Activated naive CD4-positive, alpha-beta T cell (primary cell): ENCODE results near the gene SSRP1.
"Not testable (repeated sequence)": the region's sequence is repeated elsewhere in the genome, so short reads cannot be mapped to it uniquely, and the experiment has no call there.

Experiments
- DNase-seq, 4 experiments: peaks; one replicate each; lab custom pipeline; 2025; lab: John Stamatoyannopoulos, UW

The SSRP1 gene, protein sequence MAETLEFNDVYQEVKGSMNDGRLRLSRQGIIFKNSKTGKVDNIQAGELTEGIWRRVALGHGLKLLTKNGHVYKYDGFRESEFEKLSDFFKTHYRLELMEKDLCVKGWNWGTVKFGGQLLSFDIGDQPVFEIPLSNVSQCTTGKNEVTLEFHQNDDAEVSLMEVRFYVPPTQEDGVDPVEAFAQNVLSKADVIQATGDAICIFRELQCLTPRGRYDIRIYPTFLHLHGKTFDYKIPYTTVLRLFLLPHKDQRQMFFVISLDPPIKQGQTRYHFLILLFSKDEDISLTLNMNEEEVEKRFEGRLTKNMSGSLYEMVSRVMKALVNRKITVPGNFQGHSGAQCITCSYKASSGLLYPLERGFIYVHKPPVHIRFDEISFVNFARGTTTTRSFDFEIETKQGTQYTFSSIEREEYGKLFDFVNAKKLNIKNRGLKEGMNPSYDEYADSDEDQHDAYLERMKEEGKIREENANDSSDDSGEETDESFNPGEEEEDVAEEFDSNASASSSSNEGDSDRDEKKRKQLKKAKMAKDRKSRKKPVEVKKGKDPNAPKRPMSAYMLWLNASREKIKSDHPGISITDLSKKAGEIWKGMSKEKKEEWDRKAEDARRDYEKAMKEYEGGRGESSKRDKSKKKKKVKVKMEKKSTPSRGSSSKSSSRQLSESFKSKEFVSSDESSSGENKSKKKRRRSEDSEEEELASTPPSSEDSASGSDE

DNA sequence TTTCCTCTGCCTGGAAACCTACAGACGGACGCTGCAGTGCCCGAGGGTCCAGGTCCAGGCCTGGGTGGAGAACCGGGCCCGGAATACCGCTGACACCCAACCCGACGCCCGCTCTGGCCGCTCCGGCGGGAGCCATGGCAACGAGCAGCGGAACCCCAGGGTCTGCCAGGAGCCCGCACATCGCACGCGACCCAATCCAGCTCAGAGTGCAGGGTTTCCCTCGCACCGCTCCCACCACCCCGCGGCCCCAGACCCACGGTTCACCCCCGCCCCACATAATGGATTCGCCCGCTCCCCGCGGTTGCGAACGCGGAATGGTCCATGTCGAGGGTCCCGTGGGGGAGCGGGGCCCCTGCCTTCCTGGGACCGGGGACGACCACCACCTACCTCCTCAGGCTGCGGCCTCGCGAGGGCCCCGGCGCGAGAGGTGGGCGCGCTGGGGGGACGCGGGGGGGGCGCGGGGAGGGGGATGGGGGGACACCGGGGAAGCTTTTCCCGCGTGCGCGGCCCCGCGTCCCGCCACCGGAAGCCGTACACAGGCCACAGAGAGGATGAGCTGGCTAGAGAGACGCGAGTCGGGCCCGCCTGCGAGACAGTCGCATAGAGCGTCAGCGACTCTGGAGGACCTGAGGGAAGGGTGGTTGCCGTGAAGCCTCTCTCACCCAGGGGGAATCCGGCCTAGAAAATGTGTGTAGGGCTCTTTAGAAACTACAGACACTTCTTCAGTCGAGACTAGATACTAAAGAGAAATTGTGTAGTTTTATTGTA lies at the start of gene SSRP1:
TSS of gene SSRP1 (minus strand) at position 550 of the 768 bp plus-strand sequence. CDS start 771 bp downstream, outside the sequence.
- peak; percentile 58 to 82 (median 69) for DNase-seq

- DNase-seq = no peak
Observed at GRCh38 chr11:57380975-57381374, 45.3 kb upstream of the SSRP1 start, which contains the start of gene PRG3. Gene PRG3, minus strand, starts transcription at chr11:57381150. Its CDS starts 442 bp downstream, at chr11:57380708.

- no peak for DNase-seq
Observed at GRCh38 chr11:57379732-57380131, 44.0 kb upstream of the SSRP1 start.

GRCh38 chr11:57378186-57378585 lies 42.5 kb upstream of the SSRP1 start:
- DNase-seq = no peak

DNA sequence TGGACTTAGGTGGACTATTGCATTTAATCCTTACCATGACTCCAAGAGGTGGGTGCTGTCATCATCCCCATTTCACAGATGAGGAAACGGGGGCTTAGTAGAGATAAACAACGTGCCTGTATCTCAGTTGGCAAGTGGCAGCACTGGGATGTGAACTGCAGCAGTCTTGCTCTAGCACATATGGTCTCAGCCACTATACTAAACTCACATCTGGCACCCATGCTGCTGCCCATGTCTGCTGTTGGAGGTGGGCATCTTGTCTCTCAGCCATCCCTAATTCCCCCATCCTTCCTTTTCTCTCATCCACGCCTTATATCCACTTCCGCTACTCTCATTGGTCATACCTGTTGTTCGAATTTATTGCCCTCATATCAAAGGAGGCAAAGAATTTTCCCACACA lies 41.4 kb upstream of the SSRP1 start:
- DNase-seq = no peak

GRCh38 chr11:57376095-57377090 lies 40.7 kb upstream of the SSRP1 start:
- no peak for DNase-seq

GRCh38 chr11:57375490-57375889 lies 39.8 kb upstream of the SSRP1 start:
- DNase-seq = no peak

DNA sequence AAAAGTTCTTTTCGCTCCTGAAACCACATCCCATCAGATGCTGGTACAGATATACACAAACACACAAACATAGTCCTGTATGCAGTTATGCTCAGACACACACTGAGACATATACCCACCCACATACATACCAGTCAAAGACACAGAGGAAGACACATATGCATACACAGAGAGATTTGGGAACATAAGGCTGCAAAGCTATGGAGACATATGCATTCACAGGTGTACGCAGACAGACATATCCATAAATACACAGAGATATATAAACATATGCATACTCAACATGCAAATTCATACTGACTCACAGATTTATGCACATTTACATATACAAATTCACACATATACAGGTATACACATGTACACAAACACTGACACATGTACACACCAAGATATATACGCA lies 39.3 kb upstream of the SSRP1 start:
- no peak for DNase-seq

- DNase-seq = no peak
Observed at GRCh38 chr11:57373146-57373545, 37.5 kb upstream of the SSRP1 start.

DNA sequence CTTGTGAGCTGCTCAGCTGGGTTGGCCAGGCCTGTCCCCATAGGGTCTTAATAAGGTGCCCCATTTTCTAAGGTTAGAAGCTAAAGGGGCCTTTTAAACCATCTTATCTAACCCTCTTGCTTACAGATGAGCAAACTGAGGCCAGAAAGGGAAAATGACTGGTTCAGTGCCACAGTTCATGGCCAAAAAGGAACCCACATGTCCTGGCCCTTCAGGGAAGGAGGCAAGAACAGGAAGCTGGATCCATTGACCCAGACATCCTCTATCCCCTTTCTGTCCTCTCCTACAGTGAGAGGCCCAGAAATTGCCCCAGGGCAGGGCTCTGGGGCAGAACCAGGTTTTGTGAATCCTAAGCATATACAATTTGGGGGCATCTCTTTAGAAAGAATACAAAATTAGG lies 35.2 kb upstream of the SSRP1 start:
- DNase-seq = no peak

GRCh38 chr11:57370251-57370650 lies 34.6 kb upstream of the SSRP1 start:
- DNase-seq = no peak

DNA sequence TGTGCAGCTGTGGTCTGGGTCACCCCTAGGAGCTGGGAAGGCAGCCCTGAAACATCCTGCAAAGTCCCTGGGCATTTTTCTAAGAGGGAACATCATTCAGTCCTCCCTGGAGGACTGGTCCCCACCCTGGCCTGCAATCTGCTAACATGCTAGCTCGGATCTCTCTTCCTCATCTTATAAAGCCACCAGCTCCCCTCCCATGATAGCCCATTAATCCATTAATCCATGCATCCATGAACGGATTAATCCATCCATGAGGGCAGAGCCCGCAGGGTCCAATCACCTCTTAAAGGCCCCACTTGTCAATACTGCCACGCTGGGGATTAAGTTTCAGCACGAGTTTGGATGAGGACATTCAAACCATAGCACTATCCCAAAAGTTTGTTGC lies 33.1 kb upstream of the SSRP1 start:
- no peak for DNase-seq

GRCh38 chr11:57368106-57368844 lies 32.6 kb upstream of the SSRP1 start:
- DNase-seq = no peak

GRCh38 chr11:57364851-57365660 lies 29.4 kb upstream of the SSRP1 start:
- DNase-seq = no peak

- DNase-seq = no peak
Observed at GRCh38 chr11:57363131-57364080, 27.7 kb upstream of the SSRP1 start.

GRCh38 chr11:57361926-57362325 lies 26.2 kb upstream of the SSRP1 start:
- DNase-seq = no peak

DNA sequence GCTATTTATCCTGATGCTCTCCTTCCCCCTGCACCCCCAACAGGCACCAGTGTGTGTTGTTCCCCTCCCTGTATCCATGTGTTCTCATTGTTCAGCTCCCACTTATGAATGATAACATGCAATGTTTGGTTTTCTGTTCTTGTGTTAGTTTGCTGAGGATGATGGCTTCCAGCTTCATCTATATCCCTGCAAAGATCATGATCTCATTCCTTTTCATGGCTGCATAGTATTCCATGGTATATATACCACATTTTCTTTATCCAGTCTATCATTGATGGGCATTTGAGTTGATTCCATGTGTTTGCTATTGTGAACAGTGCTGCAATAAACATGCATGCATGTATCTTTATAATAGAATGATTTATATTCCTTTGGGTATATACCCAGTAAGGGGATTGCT lies 25.7 kb upstream of the SSRP1 start:
- DNase-seq = not testable (repeated sequence)

DNA sequence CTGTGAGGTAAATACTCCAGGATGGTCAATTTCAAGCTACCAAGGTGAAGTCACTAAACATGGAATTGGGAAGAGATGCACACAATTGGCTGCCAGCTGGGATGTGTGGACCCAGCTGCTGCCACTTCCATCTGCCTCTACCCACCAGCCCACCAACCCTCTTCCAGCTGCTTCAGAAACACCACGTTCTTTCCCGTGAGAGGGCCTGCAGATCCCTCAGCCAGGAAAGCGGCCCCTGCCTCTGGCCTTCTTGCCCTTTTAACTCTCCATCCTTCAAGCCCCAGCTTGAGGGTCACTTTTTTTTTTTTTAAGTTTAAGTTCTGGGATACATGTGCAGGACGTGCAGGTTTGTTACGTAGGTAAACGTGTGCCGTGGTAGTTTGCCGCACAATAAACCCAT lies 25.3 kb upstream of the SSRP1 start:
- DNase-seq = no peak
